ENCODE measurements around the gene SYT8.

The SYT8 gene

GRCh38 chr11:1839924-1840779, 5.4 kb downstream of the SYT8 start:
- no peak overlapping the region for H3K4me3 ChIP-seq (ENCODE audit: insufficient read depth, low read depth, low read length)
- no peaks in the 10 kb centered on the region for H3K36me3 ChIP-seq (ENCODE audit: control insufficient read depth, insufficient read depth, low read length)
- 90 to 93% methylated on average over 26 of the region's 26 CpGs for WGBS, 2 experiments
- no peaks in the 10 kb centered on the region for H3K27me3 ChIP-seq (ENCODE audit: control insufficient read depth, insufficient read depth, low read length, poor library complexity, severe bottlenecking)
- no peaks in the 10 kb centered on the region for H3K9me3 ChIP-seq (ENCODE audit: control insufficient read depth, low read length)
- no peaks in the 10 kb centered on the region for H3K4me1 ChIP-seq (ENCODE audit: control insufficient read depth, insufficient read depth, low read length)
- H3K27ac ChIP-seq (ENCODE audit: insufficient read depth, low read depth, low read length, poor library complexity, severe bottlenecking): no peak overlapping the region

DNA sequence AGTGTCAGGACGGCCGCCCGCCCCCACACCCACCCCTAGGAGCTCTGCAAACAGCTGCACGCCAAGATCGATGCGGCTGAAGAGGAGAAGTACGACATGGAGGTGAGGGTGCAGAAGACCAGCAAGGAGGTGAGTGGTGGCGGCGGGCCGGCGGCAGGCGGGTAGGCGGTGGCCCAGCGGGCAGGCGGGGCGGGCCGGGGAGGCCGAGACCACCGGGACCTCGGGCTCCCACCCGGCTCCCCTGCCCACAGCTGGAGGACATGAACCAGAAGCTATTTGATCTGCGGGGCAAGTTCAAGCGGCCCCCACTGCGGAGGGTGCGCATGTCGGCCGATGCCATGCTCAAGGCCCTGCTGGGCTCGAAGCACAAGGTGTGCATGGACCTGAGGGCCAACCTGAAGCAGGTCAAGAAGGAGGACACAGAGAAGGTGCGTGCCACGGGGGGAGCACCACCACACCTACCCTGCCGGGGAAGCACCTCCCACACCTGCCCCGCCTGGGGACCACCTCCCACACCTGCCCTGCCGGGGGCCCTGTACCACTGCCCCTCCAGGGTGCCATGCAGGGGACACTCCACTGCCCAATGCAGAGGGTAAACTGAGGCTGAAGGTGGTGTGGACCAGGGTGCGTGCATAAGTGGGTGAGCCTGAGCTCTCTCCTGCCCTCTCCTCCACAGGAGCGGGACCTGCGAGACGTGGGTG, 6.1 kb downstream of the SYT8 start:
- WGBS, 2 experiments: 93% methylated on average over 37 of the region's 37 CpGs
- H3K4me1 ChIP-seq (ENCODE audit: control insufficient read depth, insufficient read depth, low read length): no peaks in the 10 kb centered on the region
- H3K27ac ChIP-seq (ENCODE audit: insufficient read depth, low read depth, low read length, poor library complexity, severe bottlenecking): no peak overlapping the region
- no peaks in the 10 kb centered on the region for H3K27me3 ChIP-seq (ENCODE audit: control insufficient read depth, insufficient read depth, low read length, poor library complexity, severe bottlenecking)
- no peak overlapping the region for H3K4me3 ChIP-seq (ENCODE audit: insufficient read depth, low read depth, low read length)
- no peaks in the 10 kb centered on the region for H3K36me3 ChIP-seq (ENCODE audit: control insufficient read depth, insufficient read depth, low read length)
- H3K9me3 ChIP-seq (ENCODE audit: control insufficient read depth, low read length): no peaks in the 10 kb centered on the region

DNA sequence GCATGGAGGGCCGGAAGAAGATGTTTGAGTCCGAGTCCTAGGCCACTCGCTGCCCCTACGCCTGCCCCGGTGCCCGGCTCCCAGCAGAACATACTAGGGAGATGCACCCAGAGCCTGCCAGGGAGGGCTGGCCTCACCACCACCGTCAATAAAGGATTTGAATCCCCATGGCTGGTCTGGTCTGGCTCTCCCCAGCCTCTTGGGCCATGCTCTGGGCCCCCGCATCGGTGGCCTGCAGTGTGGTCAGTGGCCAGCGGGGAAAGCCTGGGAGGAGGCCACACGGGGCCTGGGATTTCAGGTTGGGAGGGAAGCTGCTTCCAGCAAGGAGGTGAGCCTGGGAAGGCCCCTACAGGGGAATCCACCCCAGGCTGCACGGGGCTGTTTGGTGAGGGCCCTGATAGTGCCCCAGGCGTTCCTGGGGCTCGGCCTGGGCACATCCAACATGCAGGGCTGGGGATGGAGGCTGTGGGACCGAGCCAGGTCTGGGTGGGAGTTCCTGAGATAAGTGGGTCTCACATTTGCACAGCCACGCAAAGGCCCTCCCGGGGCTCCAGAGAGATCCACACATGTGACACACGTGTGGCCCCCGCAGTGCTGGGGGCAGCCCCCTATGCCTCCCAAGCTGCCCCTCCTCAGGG, 6.8 kb downstream of the SYT8 start:
- H3K9me3 ChIP-seq (ENCODE audit: control insufficient read depth, low read length): no peaks in the 10 kb centered on the region
- H3K4me1 ChIP-seq (ENCODE audit: control insufficient read depth, insufficient read depth, low read length): no peaks in the 10 kb centered on the region
- no peak overlapping the region for H3K4me3 ChIP-seq (ENCODE audit: insufficient read depth, low read depth, low read length)
- H3K36me3 ChIP-seq (ENCODE audit: control insufficient read depth, insufficient read depth, low read length): no peaks in the 10 kb centered on the region
- H3K27ac ChIP-seq (ENCODE audit: insufficient read depth, low read depth, low read length, poor library complexity, severe bottlenecking): no peak overlapping the region
- 93 to 94% methylated on average over 19 of the region's 19 CpGs for WGBS, 2 experiments
- H3K27me3 ChIP-seq (ENCODE audit: control insufficient read depth, insufficient read depth, low read length, poor library complexity, severe bottlenecking): no peaks in the 10 kb centered on the region

DNA sequence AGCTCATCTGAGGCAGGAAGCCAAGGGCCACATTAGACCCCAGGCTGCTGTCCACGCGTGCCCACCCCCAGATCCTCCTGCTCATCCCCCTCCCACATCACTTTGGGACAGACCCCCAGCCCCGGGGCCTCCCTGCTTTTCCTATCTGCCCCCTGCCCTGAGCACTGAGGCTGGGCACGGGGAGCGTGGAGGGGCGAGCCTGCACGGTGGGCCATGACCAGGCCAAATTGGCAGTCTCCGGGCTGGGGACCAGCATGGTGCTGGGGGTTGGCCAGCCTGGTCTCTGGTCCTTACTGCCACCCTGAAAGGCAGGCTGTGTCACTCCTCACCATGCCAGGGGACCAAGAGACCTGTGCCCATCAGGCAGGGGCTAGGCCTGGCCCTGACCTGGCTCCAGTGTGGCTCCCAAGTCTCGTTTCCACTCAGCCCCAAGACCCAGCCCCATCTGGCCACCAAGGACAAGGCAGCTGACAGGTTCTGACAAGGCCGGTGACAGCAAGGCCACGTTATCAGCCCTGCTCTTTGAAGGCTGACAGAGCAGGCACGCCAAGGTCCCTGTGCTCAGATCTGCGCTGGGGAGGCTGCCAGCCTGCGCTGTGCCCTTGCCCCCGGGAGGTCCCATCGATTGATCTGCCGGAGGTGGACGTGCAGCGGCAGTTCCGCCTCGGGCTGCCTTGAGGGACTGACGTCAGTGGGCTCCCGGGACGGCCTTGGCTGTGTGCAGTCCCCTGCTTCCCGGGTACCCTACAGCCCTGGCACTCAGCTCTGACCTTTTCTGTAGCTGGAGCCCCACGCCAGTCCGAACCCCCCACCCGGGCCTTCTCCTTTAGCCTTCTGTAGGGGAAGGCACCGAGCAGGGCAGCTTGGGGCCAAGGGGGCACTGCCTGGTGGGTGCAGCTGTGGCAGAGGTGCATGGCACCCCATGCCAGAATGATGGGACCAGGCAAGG, 7.6 kb downstream of the SYT8 start:
- H3K4me1 ChIP-seq (ENCODE audit: control insufficient read depth, insufficient read depth, low read length): no peaks in the 10 kb centered on the region
- no peaks in the 10 kb centered on the region for H3K27me3 ChIP-seq (ENCODE audit: control insufficient read depth, insufficient read depth, low read length, poor library complexity, severe bottlenecking)
- H3K27ac ChIP-seq (ENCODE audit: insufficient read depth, low read depth, low read length, poor library complexity, severe bottlenecking): no peak overlapping the region
- no peaks in the 10 kb centered on the region for H3K36me3 ChIP-seq (ENCODE audit: control insufficient read depth, insufficient read depth, low read length)
- no peaks in the 10 kb centered on the region for H3K9me3 ChIP-seq (ENCODE audit: control insufficient read depth, low read length)
- 92 to 94% methylated on average over 29 of the region's 29 CpGs for WGBS, 2 experiments
- no peak overlapping the region for H3K4me3 ChIP-seq (ENCODE audit: insufficient read depth, low read depth, low read length)

DNA sequence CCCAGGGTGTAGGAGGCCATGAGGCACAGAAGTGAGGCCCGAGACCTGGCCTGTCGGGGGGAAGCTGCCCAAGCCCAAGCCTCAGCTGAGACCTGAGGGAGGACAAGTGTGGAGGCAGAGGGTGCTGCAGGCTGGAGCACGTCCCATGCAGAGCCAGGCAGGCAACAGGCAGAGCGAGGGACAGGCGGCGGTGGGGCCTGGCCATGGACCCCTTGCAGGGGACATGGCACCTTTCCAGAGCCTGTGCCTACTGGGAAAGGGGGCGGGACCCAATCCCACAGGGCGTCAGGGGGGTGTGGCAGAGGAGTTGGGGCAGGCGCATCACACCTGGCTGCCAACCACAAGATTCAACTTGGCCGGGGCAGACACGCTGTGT, 8.3 kb downstream of the SYT8 start:
- H3K36me3 ChIP-seq (ENCODE audit: control insufficient read depth, insufficient read depth, low read length): no peaks in the 10 kb centered on the region
- 84 to 89% methylated on average over 11 of the region's 11 CpGs for WGBS, 2 experiments
- no peak overlapping the region for H3K27ac ChIP-seq (ENCODE audit: insufficient read depth, low read depth, low read length, poor library complexity, severe bottlenecking)
- no peak overlapping the region for H3K4me3 ChIP-seq (ENCODE audit: insufficient read depth, low read depth, low read length)
- no peaks in the 10 kb centered on the region for H3K27me3 ChIP-seq (ENCODE audit: control insufficient read depth, insufficient read depth, low read length, poor library complexity, severe bottlenecking)
- H3K4me1 ChIP-seq (ENCODE audit: control insufficient read depth, insufficient read depth, low read length): no peaks in the 10 kb centered on the region
- H3K9me3 ChIP-seq (ENCODE audit: control insufficient read depth, low read length): no peaks in the 10 kb centered on the region

GRCh38 chr11:1843796-1844195, 9.0 kb downstream of the SYT8 start:
- Histone ChIP-seq H3K27ac (ENCODE audit: insufficient read depth, low read depth, low read length, poor library complexity, severe bottlenecking) (no peak overlapping the region), H3K27me3 (ENCODE audit: control insufficient read depth, insufficient read depth, low read length, poor library complexity, severe bottlenecking) (no peaks in the 10 kb centered on the region), H3K36me3 (ENCODE audit: control insufficient read depth, insufficient read depth, low read length) (no peaks in the 10 kb centered on the region), H3K4me1 (ENCODE audit: control insufficient read depth, insufficient read depth, low read length) (no peaks in the 10 kb centered on the region), H3K9me3 (ENCODE audit: control insufficient read depth, low read length) (no peaks in the 10 kb centered on the region), H3K4me3 (ENCODE audit: insufficient read depth, low read depth, low read length) (no peak overlapping the region)
- 82 to 85% methylated on average over 8 of the region's 8 CpGs for WGBS, 2 experiments

GRCh38 chr11:1844221-1845094, 9.7 kb downstream of the SYT8 start:
- 88 to 91% methylated on average over 23 of the region's 23 CpGs for WGBS, 2 experiments
- Histone ChIP-seq H3K36me3 (ENCODE audit: control insufficient read depth, insufficient read depth, low read length) (no peaks in the 10 kb centered on the region), H3K4me1 (ENCODE audit: control insufficient read depth, insufficient read depth, low read length) (no peaks in the 10 kb centered on the region), H3K9me3 (ENCODE audit: control insufficient read depth, low read length) (no peaks in the 10 kb centered on the region), H3K27ac (ENCODE audit: insufficient read depth, low read depth, low read length, poor library complexity, severe bottlenecking) (no peak overlapping the region), H3K4me3 (ENCODE audit: insufficient read depth, low read depth, low read length) (no peak overlapping the region), H3K27me3 (ENCODE audit: control insufficient read depth, insufficient read depth, low read length, poor library complexity, severe bottlenecking) (no peaks in the 10 kb centered on the region)

- Histone ChIP-seq H3K36me3 (ENCODE audit: control insufficient read depth, insufficient read depth, low read length) (no peaks in the 10 kb centered on the region), H3K4me3 (ENCODE audit: insufficient read depth, low read depth, low read length) (no peak overlapping the region), H3K27me3 (ENCODE audit: control insufficient read depth, insufficient read depth, low read length, poor library complexity, severe bottlenecking) (no peaks in the 10 kb centered on the region), H3K4me1 (ENCODE audit: control insufficient read depth, insufficient read depth, low read length) (no peaks in the 10 kb centered on the region), H3K27ac (ENCODE audit: insufficient read depth, low read depth, low read length, poor library complexity, severe bottlenecking) (no peak overlapping the region), H3K9me3 (ENCODE audit: control insufficient read depth, low read length) (no peaks in the 10 kb centered on the region)
- whole genome bisulfite sequencing, 2 experiments: 85 to 87% methylated on average over 1 of the region's 1 CpG
Observed at GRCh38 chr11:1845095-1845429, 10.3 kb downstream of the SYT8 start.
